Measurements from ENCODE around the gene SMOC2. TPM values are rescaled to one million over a fixed set of nuclear protein-coding genes. Genes with fewer than 3 reads are reported as not detected.

SMOC2 gene
- total RNA-seq, 2 donors from 2014 or later, result 17.8 to 167 TPM

DNA sequence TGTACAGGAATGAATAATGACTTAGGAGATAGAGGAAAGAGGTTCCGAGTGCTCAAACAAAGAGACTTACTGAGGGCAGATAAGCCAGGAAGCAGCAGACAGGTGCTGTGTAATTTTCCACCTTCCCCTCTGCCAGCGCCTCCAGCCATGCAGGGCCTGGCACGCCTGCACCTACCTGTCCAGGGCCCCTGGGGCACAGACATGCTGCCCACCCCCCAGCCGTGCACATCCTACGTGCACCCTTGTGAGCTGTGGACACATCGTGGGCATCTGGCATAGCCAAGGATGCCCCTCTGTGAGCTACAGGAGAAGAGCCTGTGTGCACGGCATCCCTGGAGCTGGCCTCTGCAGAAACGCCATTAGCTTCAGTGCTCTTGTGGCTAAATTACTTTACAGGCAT lies 7.1 kb upstream of the SMOC2 start:
- WGBS, result 65% methylated on average over 8 of the region's 8 CpGs
- no peak for DNase-seq (ENCODE audit: low spot score)
- H3K27me3 ChIP-seq (replicated peaks; ENCODE audit: insufficient read depth), result no peaks in the 10 kb centered on the region
- H3K9me3 ChIP-seq, result no peaks in the 10 kb centered on the region
- no peaks in the 10 kb centered on the region for H3K4me1 ChIP-seq (replicated peaks)
- H3K4me3 ChIP-seq, result no peak overlapping the region
- TF ChIP-seq, protein P1, sequence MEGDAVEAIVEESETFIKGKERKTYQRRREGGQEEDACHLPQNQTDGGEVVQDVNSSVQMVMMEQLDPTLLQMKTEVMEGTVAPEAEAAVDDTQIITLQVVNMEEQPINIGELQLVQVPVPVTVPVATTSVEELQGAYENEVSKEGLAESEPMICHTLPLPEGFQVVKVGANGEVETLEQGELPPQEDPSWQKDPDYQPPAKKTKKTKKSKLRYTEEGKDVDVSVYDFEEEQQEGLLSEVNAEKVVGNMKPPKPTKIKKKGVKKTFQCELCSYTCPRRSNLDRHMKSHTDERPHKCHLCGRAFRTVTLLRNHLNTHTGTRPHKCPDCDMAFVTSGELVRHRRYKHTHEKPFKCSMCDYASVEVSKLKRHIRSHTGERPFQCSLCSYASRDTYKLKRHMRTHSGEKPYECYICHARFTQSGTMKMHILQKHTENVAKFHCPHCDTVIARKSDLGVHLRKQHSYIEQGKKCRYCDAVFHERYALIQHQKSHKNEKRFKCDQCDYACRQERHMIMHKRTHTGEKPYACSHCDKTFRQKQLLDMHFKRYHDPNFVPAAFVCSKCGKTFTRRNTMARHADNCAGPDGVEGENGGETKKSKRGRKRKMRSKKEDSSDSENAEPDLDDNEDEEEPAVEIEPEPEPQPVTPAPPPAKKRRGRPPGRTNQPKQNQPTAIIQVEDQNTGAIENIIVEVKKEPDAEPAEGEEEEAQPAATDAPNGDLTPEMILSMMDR (IDR thresholded peaks at IDR 0.05), result no peak
- TF ChIP-seq POLR2A (IDR thresholded peaks at IDR 0.05) (no peak), POLR2AphosphoS5 (IDR thresholded peaks at IDR 0.05) (no peak)
- no peak overlapping the region for H3K27ac ChIP-seq
- intact Hi-C loops (cut with DNase I), result no loop called here
- H3K36me3 ChIP-seq, result no peaks in the 10 kb centered on the region

DNA sequence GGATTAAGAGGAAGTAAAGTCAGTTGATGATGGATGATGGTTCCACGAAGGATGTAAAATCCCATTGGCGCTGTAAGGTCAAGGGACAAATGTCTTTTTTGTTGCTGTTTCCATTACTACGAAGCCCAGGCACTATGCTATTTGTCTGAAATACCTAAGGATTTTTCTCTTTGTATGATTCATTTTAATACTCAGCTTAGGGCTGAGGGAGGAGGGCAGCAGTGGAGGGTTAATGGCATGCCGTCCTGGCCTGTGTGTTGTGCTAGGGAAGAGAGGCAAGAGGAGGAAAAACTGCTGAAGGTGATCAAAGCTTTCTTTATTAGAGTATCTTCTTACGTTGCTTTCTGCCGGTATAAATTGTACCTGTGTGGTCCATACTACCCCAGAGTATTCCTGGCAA lies 6.5 kb upstream of the SMOC2 start:
- Histone ChIP-seq H3K36me3 (no peaks in the 10 kb centered on the region), H3K27me3 (replicated peaks; ENCODE audit: insufficient read depth) (no peaks in the 10 kb centered on the region), H3K9me3 (no peaks in the 10 kb centered on the region), H3K27ac (no peak overlapping the region), H3K4me3 (no peak overlapping the region), H3K4me1 (replicated peaks) (no peaks in the 10 kb centered on the region)
- TF ChIP-seq, protein P1 (IDR thresholded peaks at IDR 0.05), result no peak
- no peak for TF ChIP-seq POLR2A (IDR thresholded peaks at IDR 0.05)
- no peak for DNase-seq (ENCODE audit: low spot score)
- intact Hi-C loops (cut with DNase I), result no loop called here
- 63% methylated on average over 6 of the region's 6 CpGs for WGBS

DNA sequence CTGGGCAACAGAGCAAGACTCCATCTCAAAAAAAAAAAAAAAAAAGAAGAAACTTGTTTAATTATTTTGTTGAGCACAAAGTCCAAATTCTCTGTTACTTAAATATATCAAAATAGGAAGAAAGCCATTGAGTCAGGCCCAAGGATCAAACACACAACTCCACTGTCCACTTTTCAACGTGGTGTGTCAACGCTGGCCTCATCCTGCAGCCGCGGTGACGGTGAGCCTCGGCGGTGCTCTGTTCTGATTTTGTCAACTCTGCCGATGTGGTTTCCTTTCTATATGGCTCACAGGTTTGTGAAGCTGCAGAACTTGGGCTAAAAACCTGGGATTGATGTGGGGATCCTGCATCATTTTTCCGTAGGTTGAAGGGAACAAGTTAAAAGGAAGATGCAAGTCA lies 3.2 kb upstream of the SMOC2 start:
- no peak overlapping the region for H3K4me3 ChIP-seq
- 87% methylated on average over 9 of the region's 9 CpGs for WGBS
- H3K9me3 ChIP-seq, result no peaks in the 10 kb centered on the region
- no peaks in the 10 kb centered on the region for H3K27me3 ChIP-seq (replicated peaks; ENCODE audit: insufficient read depth)
- H3K4me1 ChIP-seq (replicated peaks), result no peaks in the 10 kb centered on the region
- no peak for DNase-seq (ENCODE audit: low spot score)
- H3K27ac ChIP-seq, result no peak overlapping the region
- intact Hi-C loops (cut with DNase I), result no loop called here
- H3K36me3 ChIP-seq, result no peaks in the 10 kb centered on the region
- TF ChIP-seq, protein P1 (IDR thresholded peaks at IDR 0.05), result no peak
- no peak for TF ChIP-seq POLR2A (IDR thresholded peaks at IDR 0.05)
- TF ChIP-seq POLR2AphosphoS5 (IDR thresholded peaks at IDR 0.05), result no peak

DNA sequence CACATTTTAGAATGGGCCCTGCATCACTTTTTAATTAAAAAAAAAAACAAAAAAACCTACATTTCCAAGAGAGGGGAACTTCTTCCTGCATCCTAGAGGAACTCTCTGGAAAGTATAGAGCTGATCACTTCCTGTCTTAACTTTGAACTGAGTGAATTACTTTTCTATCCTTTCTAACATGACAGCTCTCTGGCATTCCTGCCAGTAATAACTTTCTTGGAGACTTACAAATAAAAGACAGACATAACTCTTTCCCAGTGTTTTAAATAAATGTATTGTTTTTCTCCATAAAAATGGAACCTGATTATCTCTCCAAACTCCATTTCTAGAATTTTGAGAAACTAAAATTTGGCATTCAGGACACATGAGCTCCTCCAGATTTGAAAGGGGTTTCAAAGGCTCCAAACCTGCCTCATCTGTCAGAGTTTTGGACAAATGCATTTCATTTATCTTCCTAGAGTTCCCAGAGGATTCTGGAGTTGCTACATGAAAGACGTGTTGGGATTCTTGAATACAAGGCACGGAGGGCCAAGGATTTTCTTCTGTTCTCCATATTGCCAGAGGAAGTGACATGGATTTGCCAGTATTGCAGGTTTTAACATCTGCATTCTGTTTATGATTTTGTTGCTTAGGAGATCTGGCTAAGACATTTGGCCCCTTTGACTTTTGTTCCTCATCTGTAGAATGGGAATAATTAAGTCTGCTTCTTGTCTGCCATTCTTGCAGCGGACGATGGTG lies 2.0 kb upstream of the SMOC2 start:
- Histone ChIP-seq H3K4me1 (replicated peaks) (no peaks in the 10 kb centered on the region), H3K9me3 (no peaks in the 10 kb centered on the region), H3K27ac (no peak overlapping the region), H3K36me3 (no peaks in the 10 kb centered on the region), H3K27me3 (replicated peaks; ENCODE audit: insufficient read depth) (no peaks in the 10 kb centered on the region), H3K4me3 (no peak overlapping the region)
- 89% methylated on average over 4 of the region's 4 CpGs for WGBS
- no peak for TF ChIP-seq POLR2AphosphoS5 (IDR thresholded peaks at IDR 0.05)
- TF ChIP-seq, protein P1 (IDR thresholded peaks at IDR 0.05), result no peak
- TF ChIP-seq POLR2A (IDR thresholded peaks at IDR 0.05), result no peak
- DNase-seq (ENCODE audit: low spot score), result no peak
- intact Hi-C loops (cut with DNase I), result no loop called here

- 53% methylated on average over 8 of the region's 8 CpGs for WGBS
- H3K4me1 ChIP-seq (replicated peaks), result no peaks in the 10 kb centered on the region
Observed at GRCh38 chr6:168439794-168440450, 1.1 kb upstream of the SMOC2 start.

More at GRCh38 chr6:168439794-168440450, 1.1 kb upstream of the SMOC2 start:
- Histone ChIP-seq H3K27me3 (replicated peaks; ENCODE audit: insufficient read depth) (no peaks in the 10 kb centered on the region), H3K4me3 (no peak overlapping the region), H3K9me3 (no peaks in the 10 kb centered on the region), H3K36me3 (no peaks in the 10 kb centered on the region), H3K27ac (no peak overlapping the region)
- TF ChIP-seq, protein P1 (IDR thresholded peaks at IDR 0.05), result no peak
- TF ChIP-seq POLR2AphosphoS5 (IDR thresholded peaks at IDR 0.05), result no peak
- no peak for TF ChIP-seq POLR2A (IDR thresholded peaks at IDR 0.05)
- intact Hi-C loops (cut with DNase I), result loop anchor here (5.0 kb wide), 1 partner anchor 68 kb away; no protein-coding TSS in a partner anchor
- no peak for DNase-seq (ENCODE audit: low spot score)

Data from prostate gland (tissue), 2 donors.